DOHH2 (cell line): ENCODE results near the gene SLC2A10.

Experiments
- H3F3A ChIP-seq: fragments of 200-600 bp; sonication (generic), shearing (Covaris generic); 2 replicates; pipeline ENCODE4 v1.6.0; 2016; ENCODE audit warnings: antibody characterized with exemption, mild to moderate bottlenecking; ENCODE audit not compliant: control insufficient read depth, insufficient read depth
- H3K27ac ChIP-seq: fragments of 200-600 bp; sonication (generic); 2 replicates; pipeline ENCODE4 v1.5.1; 2014; ENCODE audit warnings: low read depth, mild to moderate bottlenecking, low read length, moderate library complexity
- H3K27me3 ChIP-seq: fragments of 200-600 bp; sonication (generic); 2 replicates; pipeline ENCODE4 v1.6.1; 2014; ENCODE audit warnings: mild to moderate bottlenecking, low read length, mixed read lengths; ENCODE audit not compliant: control insufficient read depth
- H3K36me3 ChIP-seq: fragments of 200-600 bp; sonication (generic); 2 replicates; pipeline ENCODE4 v1.6.1; 2014; ENCODE audit warnings: mild to moderate bottlenecking, low read length, moderate library complexity, mixed read lengths; ENCODE audit not compliant: control insufficient read depth
- H3K4me1 ChIP-seq: fragments of 200-600 bp; sonication (generic); 2 replicates; pipeline ENCODE4 v1.6.1; 2014; ENCODE audit warnings: mild to moderate bottlenecking, low read length, mixed read lengths; ENCODE audit not compliant: control insufficient read depth
- H3K4me2 ChIP-seq: fragments of 200-600 bp; sonication (generic); 2 replicates; pipeline ENCODE4 v1.6.0; 2014; ENCODE audit warnings: mild to moderate bottlenecking, low read length, moderate library complexity
- H3K4me3 ChIP-seq: fragments of 200-600 bp; sonication (generic); 2 replicates; pipeline ENCODE4 v1.5.1; 2014; ENCODE audit warnings: mild to moderate bottlenecking, low read length, mixed read lengths
- H3K79me2 ChIP-seq: fragments of 200-600 bp; sonication (generic); 2 replicates; pipeline ENCODE4 v1.6.1; 2014; ENCODE audit warnings: mild to moderate bottlenecking, low read length, mixed read lengths; ENCODE audit not compliant: control insufficient read depth
- H3K9me2 ChIP-seq: fragments of 200-600 bp; sonication (generic); replicated peaks from 2 replicates; pipeline ENCODE4 v1.6.1; 2014; ENCODE audit warnings: mild to moderate bottlenecking, low read length, mixed read lengths; ENCODE audit not compliant: control insufficient read depth
- H3K9me3 ChIP-seq: fragments of 200-600 bp; sonication (generic); 2 replicates; pipeline ENCODE4 v1.6.1; 2014; ENCODE audit warnings: antibody characterized with exemption, low read length, mixed read lengths; ENCODE audit not compliant: control insufficient read depth, insufficient read depth
- H4K20me1 ChIP-seq: fragments of 200-600 bp; sonication (generic); 2 replicates; pipeline ENCODE4 v1.6.0; 2014; ENCODE audit warnings: low read depth, mild to moderate bottlenecking, antibody characterized with exemption, low read length, moderate library complexity; ENCODE audit not compliant: control insufficient read depth, insufficient read depth
- EZH2phosphoT487 ChIP-seq: fragments of 200-600 bp; sonication (generic); IDR thresholded peaks from 2 replicates; pipeline ENCODE4 v1.6.1; 2017; ENCODE audit warnings: borderline replicate concordance, mild to moderate bottlenecking, antibody characterized with exemption, low read length, moderate library complexity, mixed read lengths
- TF ChIP-seq, protein P1 (sequence below): fragments of 200-600 bp; sonication (generic); IDR thresholded peaks from one replicate; pipeline ENCODE4 v1.5.1; 2014; ENCODE audit warnings: antibody characterized with exemption, mild to moderate bottlenecking, low read depth, low read length; ENCODE audit not compliant: poor library complexity, severe bottlenecking

Gene SLC2A10

DNA sequence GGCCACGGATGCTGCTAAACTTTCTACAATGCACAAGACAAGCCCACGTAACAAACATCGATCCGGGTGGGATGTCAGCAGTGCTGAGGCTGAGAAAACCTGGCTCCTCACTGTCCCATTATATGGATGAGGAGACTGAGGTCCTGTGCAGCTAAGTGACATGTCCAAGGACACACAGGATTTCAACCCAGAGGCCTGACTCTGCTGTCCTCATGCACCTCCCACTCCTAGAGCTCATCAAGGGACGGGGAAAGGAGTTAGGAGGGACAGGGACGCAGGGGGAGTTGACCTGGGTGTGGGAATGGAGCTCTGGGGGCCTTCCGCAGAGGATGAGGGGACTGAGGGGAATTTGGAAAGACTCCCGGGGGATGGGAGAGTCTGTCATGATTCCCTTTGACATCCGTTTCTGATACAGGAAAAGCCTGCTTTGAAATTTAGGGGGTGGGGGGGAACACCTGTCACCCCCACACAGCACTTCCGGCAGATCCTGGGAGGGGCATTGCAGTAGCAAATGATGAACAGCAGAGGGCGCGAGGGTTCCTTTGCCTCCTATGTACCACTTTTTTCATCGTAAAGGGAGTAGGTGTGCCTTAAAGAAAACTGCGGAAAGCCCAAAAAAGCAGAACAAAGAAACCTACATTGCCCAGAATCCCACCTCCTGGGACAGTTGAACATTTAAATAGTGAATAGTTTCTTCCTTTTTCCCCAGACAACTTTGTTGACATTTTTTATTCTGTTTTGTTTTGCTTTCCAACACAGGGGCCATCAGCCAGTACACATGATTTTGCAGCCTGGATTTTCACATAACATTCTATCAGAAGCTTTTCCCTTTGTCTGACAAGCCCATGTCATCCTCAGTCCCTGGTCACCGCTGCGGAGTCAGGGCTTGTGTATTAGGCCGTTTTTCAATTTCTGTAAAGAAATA is 48.6 kb downstream of the SLC2A10 start:
- Histone ChIP-seq H3K27me3 (no peaks in the 10 kb centered on the region), H3K9me2 (no peaks in the 10 kb centered on the region), H3K9me3 (no peaks in the 10 kb centered on the region), H4K20me1 (no peaks in the 10 kb centered on the region; the same call in 1 of the 2 replicates), H3K27ac (no peak overlapping the region), H3K36me3 (no peaks in the 10 kb centered on the region), H3K4me1 (peaks cover 4% of the 10 kb centered on the region), H3K4me2 (no peak overlapping the region), H3F3A (no peaks in the 10 kb centered on the region), H3K4me3 (no peak overlapping the region), H3K79me2 (no peaks in the 10 kb centered on the region)
- TF ChIP-seq, protein P1, sequence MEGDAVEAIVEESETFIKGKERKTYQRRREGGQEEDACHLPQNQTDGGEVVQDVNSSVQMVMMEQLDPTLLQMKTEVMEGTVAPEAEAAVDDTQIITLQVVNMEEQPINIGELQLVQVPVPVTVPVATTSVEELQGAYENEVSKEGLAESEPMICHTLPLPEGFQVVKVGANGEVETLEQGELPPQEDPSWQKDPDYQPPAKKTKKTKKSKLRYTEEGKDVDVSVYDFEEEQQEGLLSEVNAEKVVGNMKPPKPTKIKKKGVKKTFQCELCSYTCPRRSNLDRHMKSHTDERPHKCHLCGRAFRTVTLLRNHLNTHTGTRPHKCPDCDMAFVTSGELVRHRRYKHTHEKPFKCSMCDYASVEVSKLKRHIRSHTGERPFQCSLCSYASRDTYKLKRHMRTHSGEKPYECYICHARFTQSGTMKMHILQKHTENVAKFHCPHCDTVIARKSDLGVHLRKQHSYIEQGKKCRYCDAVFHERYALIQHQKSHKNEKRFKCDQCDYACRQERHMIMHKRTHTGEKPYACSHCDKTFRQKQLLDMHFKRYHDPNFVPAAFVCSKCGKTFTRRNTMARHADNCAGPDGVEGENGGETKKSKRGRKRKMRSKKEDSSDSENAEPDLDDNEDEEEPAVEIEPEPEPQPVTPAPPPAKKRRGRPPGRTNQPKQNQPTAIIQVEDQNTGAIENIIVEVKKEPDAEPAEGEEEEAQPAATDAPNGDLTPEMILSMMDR: peak; percentile 95
- no peak for TF ChIP-seq EZH2phosphoT487

DNA sequence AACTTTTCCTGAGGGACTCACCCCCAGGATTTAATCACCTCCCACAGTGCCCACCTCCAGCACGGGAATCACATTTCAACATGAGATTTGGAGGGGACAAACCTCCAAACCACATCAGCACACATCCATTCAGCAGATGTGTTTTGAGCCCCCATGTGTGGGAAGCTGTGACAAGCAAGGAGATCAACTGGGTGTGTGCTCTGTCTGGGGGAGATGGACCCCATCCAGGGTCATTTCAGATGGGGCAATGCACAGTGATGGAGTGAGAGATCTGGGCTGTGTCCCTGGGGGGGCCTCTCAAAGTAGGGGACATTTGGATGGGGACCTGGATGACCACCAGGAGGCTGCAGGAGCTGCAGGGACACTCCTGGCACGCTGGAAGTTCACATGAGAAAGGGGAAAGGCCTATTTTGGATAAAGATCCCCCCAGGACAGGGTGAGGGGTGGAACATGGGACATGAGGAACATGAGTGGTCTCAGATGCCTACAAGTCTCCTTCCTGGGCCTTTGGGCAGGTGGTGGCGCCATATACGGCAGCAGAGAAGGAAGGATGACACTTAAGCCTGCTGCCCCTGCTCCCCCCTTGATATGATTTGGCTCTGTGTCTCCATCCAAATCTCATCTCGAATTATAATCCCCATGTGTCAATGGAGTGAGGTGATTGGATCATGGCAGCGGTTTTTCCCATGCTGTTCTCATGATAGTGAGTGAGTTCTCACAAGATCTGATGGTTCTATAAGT is 49.6 kb downstream of the SLC2A10 start:
- Histone ChIP-seq H3K4me3 (no peak overlapping the region), H3K9me3 (no peaks in the 10 kb centered on the region), H3K27me3 (no peaks in the 10 kb centered on the region), H3K79me2 (no peaks in the 10 kb centered on the region), H3F3A (no peaks in the 10 kb centered on the region), H3K4me1 (peaks cover 4% of the 10 kb centered on the region), H3K36me3 (no peaks in the 10 kb centered on the region), H3K9me2 (no peaks in the 10 kb centered on the region), H4K20me1 (no peaks in the 10 kb centered on the region; the same call in 1 of the 2 replicates), H3K27ac (no peak overlapping the region), H3K4me2 (no peak overlapping the region)
- TF ChIP-seq EZH2phosphoT487: no peak
- TF ChIP-seq, protein P1: no peak

DNA sequence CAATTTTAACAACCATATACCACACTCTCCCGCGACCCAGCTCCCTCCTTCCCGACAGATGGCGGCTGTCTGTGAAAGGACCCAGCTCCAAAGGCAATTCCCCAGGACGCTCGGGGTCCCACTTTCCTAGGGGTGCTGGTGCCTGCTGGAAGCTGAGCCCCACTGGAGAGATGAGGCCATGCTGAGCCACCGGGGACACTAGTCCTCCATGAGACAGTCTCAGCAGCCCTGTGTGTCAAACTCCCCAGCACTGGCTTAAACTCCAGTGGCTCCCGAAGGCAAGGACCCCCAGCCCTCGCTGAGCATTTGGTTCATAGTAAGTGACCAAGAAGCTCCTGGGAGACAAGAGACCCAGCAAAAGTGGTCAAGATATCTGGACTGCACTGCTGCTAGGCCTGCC is 52.1 kb downstream of the SLC2A10 start:
- no peaks in the 10 kb centered on the region for H3F3A ChIP-seq
- H3K27me3 ChIP-seq: no peaks in the 10 kb centered on the region
- no peak overlapping the region for H3K27ac ChIP-seq
- H3K36me3 ChIP-seq: no peaks in the 10 kb centered on the region
- no peak overlapping the region for H3K4me2 ChIP-seq
- no peaks in the 10 kb centered on the region for H3K9me2 ChIP-seq
- H4K20me1 ChIP-seq: no peaks in the 10 kb centered on the region; the same call in 1 of the 2 replicates
- TF ChIP-seq EZH2phosphoT487: no peak
- TF ChIP-seq, protein P1: no peak
- H3K79me2 ChIP-seq: no peaks in the 10 kb centered on the region
- peaks cover 4% of the 10 kb centered on the region for H3K4me1 ChIP-seq
- H3K4me3 ChIP-seq: no peak overlapping the region
- no peaks in the 10 kb centered on the region for H3K9me3 ChIP-seq
